ENCODE results near the gene HTR1B.

HTR1B gene

DNA sequence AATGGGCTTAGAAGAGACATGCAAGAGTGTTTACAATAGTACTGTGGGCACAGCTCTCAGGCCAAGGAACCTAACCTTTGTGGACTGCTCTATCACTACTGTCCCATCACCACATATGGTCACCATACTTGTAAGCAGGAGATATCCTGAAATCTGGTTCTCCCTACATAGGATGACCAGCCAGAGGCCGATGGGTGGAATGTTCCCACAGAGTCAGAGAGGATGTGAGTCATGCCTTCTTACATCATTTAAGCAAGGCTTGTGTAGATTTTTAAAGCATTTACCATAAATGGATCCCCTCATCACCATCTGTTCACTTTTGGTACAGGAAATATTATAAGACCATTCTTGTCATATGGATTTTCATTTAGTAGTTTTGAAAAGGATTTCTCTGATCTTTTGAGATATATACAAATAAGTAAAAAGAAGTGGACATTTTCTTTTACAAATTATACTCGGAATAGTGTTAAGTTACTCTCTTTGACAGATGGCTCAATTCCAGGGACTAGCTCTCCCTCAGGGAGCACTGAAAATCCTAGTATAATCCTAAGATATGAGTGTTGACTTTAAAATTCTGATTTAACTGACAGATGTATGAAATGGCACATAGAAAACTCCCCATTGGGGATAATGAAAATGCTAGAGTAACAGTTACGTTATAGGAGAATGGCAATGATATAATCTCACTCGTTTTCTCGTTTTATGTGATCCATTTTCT lies 6.6 kb downstream of the HTR1B start:
- no peak for DNase-seq (ENCODE audit: low read depth in 2 of 2, low spot score in 1 of 2)

DNA sequence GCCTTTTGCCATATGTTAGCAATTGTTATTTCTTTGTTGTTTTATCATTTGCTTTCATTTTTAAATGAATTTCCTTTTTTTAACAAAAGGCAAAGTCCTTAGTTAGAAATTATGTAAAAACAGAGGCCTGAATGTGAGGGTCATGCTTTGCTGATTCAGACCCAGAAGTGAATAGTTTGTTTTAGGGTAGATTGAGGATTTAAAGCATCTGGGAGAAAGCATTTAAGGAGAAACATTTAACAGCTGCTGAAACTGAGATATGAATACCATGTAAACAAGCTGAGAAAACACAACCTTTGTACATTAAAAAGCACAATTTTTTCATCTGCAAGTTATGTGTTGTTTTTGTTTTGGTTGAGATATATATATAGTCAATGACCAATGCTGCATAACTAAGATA lies 8.0 kb downstream of the HTR1B start:
- DNase-seq (ENCODE audit: low read depth in 2 of 2, low spot score in 1 of 2), result no peak

DNA sequence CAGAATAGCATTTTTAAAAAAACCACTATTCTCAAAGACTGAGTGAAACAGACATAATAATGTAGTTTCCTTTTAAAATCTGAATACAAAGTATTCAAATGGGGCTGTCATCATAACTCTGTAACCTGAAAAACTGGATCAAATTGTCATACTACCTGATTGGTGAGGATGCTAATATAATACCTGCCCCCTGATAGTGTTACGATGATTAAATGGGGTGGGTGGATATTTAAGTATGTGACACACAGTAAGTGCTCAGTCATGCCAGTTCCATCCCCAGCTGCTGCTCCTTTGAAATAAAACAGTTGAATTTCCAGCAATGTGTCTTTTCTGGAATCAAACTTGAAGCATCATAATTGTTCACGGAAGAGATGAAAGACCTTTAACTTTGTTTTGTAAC lies 8.9 kb downstream of the HTR1B start:
- no peak for DNase-seq (ENCODE audit: low read depth in 2 of 2, low spot score in 1 of 2)

DNA sequence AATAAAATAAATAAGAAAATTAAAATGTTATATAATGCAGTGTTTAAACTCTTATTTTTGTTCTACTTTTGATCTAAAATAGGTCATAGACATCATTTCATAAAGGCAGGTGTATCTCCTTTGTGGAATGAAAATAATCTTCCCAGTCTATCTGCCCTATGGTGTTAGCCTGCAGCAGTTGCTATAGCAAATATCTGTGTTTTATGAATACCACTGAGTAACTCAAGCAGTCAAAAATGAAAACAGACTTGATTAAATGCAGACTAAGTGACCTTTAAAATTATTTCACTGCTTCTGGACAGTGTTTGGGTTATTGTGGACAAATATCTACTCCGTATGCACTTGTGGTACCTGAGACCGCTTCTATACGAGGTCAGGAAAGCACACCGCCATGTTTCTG lies 11.8 kb downstream of the HTR1B start:
- no peak for DNase-seq (ENCODE audit: low read depth in 2 of 2, low spot score in 1 of 2)

DNA sequence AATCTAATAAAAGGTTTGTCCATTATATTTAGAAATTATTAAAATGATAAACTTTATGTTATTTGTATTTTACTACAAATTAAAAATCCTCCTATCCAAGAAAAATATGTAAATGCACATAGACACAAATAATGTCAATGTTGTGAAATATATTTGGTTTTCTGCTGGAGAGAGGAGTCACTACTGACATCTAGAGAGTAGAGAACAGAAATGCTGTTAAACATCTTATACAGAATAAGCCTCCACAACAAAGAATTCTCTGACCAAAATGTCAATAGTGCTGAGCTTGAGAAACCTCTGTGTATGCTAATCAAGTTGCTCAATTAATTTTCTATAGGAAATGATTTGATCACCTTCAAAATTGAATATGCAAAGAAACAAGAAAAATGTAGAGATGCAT lies 12.4 kb downstream of the HTR1B start:
- DNase-seq (ENCODE audit: low read depth in 2 of 2, low spot score in 1 of 2), result no peak

DNA sequence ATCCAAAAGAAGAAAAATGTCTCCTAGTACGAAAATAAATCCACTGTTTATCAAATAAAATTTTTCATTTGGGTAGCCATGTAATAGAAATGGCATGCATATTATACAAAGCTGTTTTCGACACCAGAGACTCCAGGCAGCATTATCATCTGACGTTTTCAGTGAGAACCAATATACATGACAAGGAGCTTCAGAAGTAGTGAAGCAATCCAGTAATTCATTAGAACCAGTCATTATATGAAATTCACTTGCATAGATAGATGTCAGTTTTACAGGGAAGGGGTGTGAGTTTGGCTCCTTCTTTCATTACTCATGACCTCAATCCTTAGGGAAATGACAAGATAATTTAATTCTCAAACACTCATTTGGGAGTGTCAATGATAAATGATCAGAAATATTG lies 14.7 kb downstream of the HTR1B start:
- DNase-seq (ENCODE audit: low read depth in 2 of 2, low spot score in 1 of 2), result no peak

DNA sequence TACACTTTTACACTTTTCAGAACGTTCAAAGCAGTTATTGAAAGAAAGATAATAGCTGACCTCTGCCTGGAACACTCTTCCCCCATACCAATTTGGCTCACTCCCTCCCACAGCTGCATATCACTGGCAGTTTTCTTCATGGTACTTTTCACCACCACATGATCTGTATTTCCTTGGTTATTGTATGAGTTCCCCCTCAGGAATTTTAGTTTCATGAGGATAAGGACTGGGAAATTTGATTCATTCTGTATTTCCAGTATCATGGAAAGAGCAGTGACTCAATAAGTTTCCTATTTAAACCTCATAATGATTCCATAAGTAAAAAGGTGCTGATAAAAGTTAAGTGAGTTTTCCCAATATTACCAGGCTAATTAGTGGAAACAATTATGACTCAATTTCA lies 16.0 kb downstream of the HTR1B start:
- no peak for DNase-seq (ENCODE audit: low read depth in 2 of 2, low spot score in 1 of 2)

DNA sequence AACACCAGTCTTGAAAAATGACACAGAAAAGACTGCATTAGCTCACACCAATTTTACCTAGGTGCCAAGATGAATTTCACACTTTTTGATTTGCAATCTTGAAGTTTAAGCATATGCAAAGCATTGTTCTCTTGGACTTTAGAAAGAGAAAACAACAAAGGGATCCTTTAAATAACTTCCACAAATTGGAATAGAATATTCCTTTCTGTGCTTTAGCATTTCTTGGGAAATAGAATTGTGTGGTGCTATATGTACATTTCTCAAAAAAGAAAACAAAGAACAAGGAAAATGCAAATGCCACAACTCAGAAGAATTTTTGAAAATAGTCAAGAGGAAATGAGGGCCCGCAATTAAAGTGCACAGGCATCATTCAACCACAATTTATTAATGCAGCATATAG lies 17.0 kb downstream of the HTR1B start:
- DNase-seq (ENCODE audit: low read depth in 2 of 2, low spot score in 1 of 2), result no peak

DNA sequence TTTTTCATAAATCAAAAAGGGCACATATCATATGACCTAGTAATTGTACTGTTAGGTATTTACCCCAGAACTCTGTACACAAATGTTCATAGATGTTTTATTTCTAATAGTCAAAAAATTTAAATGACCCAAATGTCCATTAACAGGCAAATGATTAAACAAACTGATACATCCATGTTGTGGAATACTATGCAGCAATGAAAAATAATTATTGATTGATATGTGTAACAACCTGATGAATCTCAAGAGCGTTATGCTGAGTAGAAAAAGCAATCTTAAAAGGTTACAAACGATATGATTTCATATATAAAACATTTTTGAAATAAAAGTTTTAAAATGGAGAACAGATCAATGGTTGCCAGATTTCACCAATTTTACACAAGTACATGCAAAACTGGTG lies 18.1 kb downstream of the HTR1B start:
- DNase-seq (ENCODE audit: low read depth in 2 of 2, low spot score in 1 of 2), result no peak

DNA sequence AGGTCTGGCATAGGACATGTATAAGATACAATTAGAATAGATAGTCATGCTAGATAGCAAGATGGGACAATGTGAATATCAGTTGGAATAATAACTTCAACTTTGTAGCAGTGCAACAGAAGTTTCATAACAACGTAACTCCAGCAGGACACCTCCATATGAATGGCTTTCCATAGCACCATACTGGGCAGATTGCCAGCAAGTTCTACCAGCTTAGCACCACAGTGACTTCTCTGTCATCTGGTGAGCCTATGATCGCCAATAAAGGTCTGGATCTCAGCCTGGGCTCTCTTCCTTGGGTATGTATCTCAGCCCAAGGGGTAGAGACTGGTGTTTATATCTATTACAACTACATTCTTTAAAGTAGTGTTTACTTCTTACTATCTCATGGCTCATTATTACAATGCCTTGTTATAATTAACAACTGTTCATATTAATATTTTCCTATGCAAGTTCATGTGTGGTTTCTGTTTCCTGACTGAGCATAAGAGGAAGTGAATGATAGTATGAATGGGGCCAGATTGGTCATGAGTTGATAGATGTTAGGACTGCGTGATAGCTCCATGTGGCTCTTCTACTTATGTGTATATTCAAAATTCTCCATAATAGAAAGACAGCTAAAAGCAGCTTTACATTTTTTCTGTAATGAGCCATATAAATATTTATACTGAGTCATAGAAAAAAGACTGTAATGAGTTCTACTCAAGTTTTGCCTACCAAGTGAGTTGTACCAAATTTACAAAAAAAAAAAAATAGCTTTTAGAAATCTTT lies 22.9 kb downstream of the HTR1B start:
- no peak for DNase-seq (ENCODE audit: low read depth in 2 of 2, low spot score in 1 of 2)

DNA sequence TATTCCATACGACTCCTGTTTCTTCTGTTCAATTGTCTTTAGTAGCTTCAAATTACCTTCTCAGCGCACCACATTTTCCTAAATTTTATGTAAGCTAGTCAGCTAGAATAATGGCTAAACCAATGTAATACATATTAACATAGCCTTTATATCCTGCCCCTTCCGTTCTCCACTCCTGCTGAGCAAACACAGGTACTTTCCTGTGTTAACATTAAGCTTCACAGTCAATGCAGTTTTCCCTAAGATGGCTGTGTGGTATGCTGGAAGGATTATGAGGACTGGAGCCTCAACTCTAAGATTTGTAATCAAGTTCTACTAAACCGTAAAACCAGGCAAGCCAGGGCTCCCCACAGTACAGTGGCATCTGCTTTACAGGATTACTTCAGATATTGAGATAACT lies 29.4 kb downstream of the HTR1B start:
- DNase-seq (ENCODE audit: low read depth in 2 of 2, low spot score in 1 of 2), result no peak

DNA sequence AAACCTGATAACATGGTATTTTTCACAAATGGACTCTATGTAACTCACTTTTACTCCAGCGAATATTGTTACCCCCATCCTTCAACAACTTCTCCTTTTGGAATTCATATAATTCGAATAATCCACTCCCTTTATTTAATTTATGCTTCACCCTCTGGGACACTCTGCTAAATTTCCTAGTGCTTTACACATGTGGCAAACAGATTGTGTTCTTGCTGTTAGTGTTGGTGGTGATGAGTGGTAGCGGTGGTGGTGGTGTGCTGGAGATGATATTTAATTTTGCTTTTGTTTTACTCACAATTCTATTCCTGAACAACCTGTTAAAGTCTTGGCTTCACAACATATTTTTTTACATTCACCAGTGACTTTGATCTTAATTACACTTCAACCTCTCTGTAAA lies 32.8 kb downstream of the HTR1B start:
- no peak for DNase-seq (ENCODE audit: low read depth in 2 of 2, low spot score in 1 of 2)

DNA sequence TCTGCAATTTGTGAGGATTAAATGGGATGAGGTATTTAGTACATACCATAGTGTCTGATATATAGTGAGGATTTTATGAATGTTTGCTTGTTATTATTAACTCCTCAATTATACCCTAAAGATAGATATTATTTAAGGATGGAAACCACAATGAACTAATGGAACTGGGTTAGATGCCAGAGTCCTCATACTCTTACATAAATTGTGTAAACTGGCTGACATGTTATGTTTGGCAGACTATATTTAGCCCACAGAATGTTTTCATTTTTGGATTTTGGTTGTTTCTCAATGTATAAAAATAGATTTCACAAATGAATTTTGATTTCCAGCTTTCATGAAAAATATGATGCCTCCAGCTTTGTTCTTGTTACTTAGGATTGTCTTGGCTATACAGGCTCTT lies 37.6 kb downstream of the HTR1B start:
- DNase-seq (ENCODE audit: low read depth in 2 of 2, low spot score in 1 of 2), result no peak

DNA sequence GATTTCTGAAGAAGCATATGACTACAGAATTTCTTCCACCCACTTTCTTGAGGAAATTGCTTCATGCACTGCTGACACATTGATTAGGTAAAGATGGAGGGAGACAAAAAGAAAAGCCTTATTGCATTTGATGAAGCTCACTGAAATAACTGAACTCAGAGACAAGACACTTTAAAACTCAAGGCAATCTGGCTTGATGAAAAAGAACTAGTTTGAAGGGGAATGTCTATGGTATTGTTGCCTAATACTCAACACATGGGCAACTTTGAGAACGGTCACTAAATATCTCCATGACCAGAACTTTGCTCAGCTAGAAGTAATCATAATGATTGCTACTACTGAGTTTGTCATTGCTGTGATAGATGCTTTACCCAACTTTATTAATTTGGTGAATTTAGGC lies 38.1 kb downstream of the HTR1B start:
- no peak for DNase-seq (ENCODE audit: low read depth in 2 of 2, low spot score in 1 of 2)

DNA sequence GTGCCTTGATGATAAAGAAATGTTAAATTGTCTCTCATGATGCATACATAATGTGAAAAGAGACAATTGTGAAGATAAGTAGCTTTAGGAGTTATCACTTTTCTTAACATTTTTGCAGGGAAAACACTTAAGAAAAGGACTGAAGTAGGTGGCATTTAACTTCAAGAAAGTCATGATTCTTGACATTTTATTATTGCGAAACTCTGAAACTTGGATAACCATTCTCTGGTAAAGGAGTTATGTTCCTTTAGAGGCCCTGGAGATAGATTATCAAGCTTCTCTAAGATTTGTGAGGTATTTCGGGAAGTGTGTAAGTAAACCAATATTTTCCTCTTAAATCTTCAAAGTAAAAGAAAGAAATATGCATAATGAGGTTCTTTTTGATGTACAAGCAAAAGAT lies 38.5 kb downstream of the HTR1B start:
- no peak for DNase-seq (ENCODE audit: low read depth in 2 of 2, low spot score in 1 of 2)

DNA sequence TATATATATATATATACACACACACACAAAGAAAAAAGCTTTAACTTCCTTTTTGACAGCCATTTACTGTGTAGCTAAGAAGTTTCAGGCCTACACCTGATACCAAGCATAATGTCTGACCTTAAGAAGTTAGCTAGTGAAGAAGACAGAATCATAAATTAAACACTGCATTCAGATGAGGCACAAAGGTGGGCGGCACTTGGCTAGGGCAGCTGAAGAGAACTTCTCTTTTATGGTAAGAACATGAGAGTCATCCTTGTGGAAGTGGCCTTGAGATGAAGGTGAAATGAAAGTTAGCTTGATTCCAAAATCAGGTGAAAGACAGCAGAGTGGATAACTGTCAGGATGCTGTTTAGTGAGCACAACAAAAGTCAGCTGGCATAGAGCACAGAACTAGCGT lies 46.5 kb downstream of the HTR1B start:
- DNase-seq (ENCODE audit: low read depth in 2 of 2, low spot score in 1 of 2), result no peak

DNA sequence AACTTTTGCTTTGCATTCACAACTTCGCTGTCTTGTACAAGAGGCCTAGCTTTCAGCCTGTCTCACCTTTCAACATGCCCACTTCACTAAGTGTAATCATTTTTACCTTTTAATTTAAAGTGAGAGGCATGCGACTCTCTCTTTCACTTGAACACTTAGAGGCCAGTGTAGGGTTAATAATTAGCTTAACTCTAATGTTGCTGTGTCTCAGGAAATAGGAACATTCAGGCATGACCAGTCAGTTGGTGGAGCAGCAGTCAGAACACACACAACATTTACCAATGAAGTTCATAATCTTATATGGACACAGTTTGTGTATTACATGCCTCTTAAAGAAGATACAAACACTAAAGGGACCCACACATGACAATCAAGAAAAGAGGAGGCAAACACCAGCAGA lies 47.6 kb downstream of the HTR1B start:
- no peak for DNase-seq (ENCODE audit: low read depth in 2 of 2, low spot score in 1 of 2)
